NB4 (cell line): ENCODE results near the gene ANKRD27.

Source experiments
- DNase-seq: peaks from one replicate; pipeline ENCODE4 v3.0.0; 2010; ENCODE audit warnings: low read depth
- H3K4me3 ChIP-seq: one replicate; pipeline ENCODE4 v1.5.1; 2011; ENCODE audit warnings: mild to moderate bottlenecking, low read depth, low read length, moderate library complexity
- CTCF ChIP-seq: IDR thresholded peaks from one replicate; pipeline ENCODE4 v1.5.1; 2012; ENCODE audit warnings: low read depth, low read length
- MAX ChIP-seq: IDR thresholded peaks from 2 replicates; pipeline ENCODE4 v1.6.1; 2011; ENCODE audit warnings: low read depth, low read length
- MYC ChIP-seq: IDR thresholded peaks from 2 replicates; pipeline ENCODE4 v1.6.1; 2011; ENCODE audit warnings: low read depth, low read length
- POLR2A ChIP-seq: IDR thresholded peaks from 2 replicates; pipeline ENCODE4 v1.6.1; 2011; ENCODE audit warnings: mild to moderate bottlenecking; ENCODE audit not compliant: insufficient read length; ENCODE audit errors: extremely low read depth

ANKRD27 gene

DNA sequence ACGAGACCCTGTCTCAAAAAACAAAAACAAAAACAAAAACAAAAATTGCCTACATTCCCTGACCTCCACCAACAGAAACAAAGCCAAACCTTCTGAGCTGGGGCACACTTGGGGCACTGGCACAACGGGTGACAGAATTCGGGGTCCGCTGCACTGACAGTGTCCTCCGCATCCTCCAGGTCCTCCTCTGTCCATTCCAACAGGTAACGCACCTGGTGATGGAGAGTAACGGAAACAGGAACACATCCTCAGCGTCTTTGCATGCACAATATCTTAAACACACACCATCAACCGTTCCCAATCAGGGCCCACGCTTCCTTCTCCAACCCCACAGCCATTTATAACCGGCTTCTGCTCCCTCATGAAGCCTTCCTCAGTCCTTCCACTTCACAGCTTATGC, 59.4 kb downstream of the ANKRD27 start:
- TF ChIP-seq CTCF, result no peak
- DNase-seq, result no peak
- H3K4me3 ChIP-seq, result no peak overlapping the region

DNA sequence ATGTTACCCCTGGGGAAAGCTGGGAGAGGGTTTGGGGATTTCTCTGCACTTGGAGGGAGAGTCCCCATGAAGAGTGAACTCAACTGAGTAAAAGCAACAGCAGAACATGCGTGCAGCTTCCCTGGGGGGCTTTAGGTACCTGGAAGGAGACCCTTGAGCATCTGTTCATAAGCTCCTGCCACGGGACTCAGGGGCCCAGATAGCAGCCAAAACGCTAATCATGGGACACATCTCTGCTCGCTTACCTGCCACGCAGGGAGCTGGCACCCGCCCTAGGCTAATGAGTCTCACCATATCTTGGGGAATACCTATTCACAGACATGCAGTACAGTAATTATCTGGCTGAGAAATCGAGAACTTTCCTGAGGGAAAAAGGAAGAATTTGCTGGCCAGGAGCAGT, 60.1 kb downstream of the ANKRD27 start:
- H3K4me3 ChIP-seq, result no peak overlapping the region
- DNase-seq, result no peak
- TF ChIP-seq POLR2A, result no peak
- TF ChIP-seq MAX, result no peak
- TF ChIP-seq CTCF, result no peak

DNA sequence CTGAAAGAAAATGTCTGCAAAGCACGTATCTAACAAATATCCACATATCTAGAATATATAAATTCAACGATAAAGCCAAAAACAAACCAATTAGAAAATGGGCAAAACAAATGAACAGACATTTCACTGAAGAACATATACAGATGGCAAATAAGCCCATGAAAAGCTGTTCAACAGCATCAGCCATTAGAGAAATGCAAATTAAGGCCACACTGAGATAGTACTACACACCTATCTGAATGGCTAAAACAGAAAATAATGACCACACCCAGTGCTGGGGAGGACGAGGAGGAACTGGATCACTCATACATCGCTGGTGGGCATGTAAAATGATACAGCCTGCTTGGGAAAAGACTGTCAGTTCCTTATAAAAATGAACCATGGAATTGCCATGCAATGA, 62.0 kb downstream of the ANKRD27 start:
- H3K4me3 ChIP-seq, result no peak overlapping the region
- DNase-seq, result no peak
- no peak for TF ChIP-seq POLR2A
- TF ChIP-seq CTCF, result no peak
- no peak for TF ChIP-seq MYC
- TF ChIP-seq MAX, result no peak

DNA sequence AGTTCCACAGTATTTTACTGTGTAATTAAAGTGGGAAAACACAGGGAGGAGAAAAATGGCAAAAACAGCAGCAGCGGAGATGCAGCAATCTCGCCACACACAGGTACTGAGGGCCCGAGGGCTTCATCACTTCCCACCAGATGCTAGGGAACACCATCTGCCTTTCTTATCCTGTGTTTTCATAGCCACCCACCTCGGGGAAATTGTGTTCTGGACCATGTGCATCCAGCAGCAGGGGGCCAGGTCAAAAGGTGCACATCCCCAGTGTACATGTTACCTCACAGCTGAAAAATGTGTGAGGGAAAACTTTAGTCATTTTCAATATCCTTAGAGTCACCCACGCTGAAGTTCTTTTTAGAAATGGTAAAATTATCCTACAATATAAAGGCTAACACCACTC, 63.8 kb downstream of the ANKRD27 start:
- no peak overlapping the region for H3K4me3 ChIP-seq
- TF ChIP-seq POLR2A, result no peak
- no peak for TF ChIP-seq CTCF
- TF ChIP-seq MYC, result no peak
- no peak for TF ChIP-seq MAX
- no peak for DNase-seq

DNA sequence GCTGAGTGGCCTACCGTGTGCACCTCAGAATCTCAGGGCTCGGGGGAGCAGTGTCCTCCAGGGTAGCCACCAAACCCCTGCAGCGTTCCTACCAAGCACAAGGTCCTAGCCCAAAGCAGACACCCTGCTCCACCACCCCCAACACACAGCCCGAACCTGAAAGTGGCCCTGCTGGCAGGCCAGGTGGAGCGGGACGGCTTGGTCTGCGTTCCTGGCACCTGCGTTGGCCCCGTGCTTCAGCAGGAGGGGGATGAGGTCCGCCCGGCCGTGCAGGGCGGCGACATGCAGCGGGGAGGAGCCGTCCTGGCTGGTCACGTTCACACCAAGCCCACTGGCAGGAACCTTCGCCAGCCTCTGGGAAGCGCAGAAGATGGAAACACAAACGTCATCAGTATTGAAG, 67.5 kb downstream of the ANKRD27 start:
- DNase-seq, result no peak
- H3K4me3 ChIP-seq, result no peak overlapping the region
- TF ChIP-seq MYC (no peak), CTCF (no peak), POLR2A (no peak), MAX (no peak)

DNA sequence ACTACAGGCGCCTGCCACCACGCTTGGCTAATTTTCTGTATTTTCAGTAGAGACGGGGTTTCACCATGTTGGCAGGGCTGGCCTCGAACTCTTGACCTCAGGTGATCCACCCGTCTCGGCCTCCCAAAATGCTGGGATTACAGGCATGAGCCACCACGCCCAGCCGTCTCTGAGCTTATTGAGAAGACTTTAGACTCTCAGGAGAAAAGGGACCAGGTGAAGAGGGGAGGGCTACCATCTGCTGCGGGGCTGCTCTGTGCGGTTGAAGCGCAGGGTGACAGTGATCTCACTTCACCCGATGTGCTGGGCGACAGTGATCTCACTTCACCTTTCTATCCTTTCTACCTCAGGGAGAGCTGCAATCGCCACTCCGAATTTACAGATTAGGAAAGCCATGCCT, 68.7 kb downstream of the ANKRD27 start:
- H3K4me3 ChIP-seq, result no peak overlapping the region

More for the DNA sequence above, 68.7 kb downstream of the ANKRD27 start:
- no peak for TF ChIP-seq MAX
- TF ChIP-seq MYC, result no peak
- TF ChIP-seq POLR2A, result no peak
- TF ChIP-seq CTCF, result no peak
- DNase-seq, result no peak
